ENCODE data around the gene BFAR. TPM values are rescaled to one million over a fixed set of nuclear protein-coding genes. Genes with fewer than 3 reads are reported as not detected.
A peak's percentile ranks its signal among the peaks of the same experiment; 100 is the strongest.
"Not testable (repeated sequence)": the region's sequence is repeated elsewhere in the genome, so short reads cannot be mapped to it uniquely, and the experiment has no call there.

BFAR gene
- total and polyA plus RNA-seq, 2 experiments from 2014 or later = 44.6 to 98.9 TPM

DNA sequence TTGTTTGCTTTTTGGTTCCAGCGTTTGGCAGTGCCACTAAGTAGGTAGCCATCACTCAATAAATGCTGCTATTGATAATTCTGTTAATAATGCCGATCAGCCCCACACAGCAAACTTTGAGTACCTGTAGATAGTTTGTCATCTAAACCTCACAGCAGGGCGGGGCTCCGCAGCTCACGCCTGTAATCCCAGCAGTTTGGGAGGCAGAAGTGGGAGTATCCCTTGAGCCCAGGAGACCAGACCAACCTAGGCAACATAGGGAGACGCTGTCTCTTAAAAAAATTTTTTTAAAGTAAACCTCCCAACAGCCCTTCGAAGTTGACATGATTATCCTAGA, 1.6 kb downstream of the BFAR start:
- TF ChIP-seq EZH2phosphoT487 (IDR thresholded peaks at IDR 0.05; ENCODE audit: low read depth, severe bottlenecking, unreplicated experiment) (no peak), EZH2 (IDR thresholded peaks at IDR 0.05; ENCODE audit: borderline replicate concordance) (no peak)
- TF ChIP-seq, protein P1, sequence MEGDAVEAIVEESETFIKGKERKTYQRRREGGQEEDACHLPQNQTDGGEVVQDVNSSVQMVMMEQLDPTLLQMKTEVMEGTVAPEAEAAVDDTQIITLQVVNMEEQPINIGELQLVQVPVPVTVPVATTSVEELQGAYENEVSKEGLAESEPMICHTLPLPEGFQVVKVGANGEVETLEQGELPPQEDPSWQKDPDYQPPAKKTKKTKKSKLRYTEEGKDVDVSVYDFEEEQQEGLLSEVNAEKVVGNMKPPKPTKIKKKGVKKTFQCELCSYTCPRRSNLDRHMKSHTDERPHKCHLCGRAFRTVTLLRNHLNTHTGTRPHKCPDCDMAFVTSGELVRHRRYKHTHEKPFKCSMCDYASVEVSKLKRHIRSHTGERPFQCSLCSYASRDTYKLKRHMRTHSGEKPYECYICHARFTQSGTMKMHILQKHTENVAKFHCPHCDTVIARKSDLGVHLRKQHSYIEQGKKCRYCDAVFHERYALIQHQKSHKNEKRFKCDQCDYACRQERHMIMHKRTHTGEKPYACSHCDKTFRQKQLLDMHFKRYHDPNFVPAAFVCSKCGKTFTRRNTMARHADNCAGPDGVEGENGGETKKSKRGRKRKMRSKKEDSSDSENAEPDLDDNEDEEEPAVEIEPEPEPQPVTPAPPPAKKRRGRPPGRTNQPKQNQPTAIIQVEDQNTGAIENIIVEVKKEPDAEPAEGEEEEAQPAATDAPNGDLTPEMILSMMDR (IDR thresholded peaks at IDR 0.05; ENCODE audit: poor library complexity) = no peak
- Histone ChIP-seq H3K9me3 (ENCODE audit: low read depth) (no peaks in the 10 kb centered on the region), H3K4me3 (no peak overlapping the region), H3K9me2 (replicated peaks; ENCODE audit: insufficient read depth) (no peaks in the 10 kb centered on the region), H3K79me2 (peaks cover 68% of the 10 kb centered on the region), H2AFZ (no peak overlapping the region), H3K27ac (peak overlapping the region; percentile 93), H3K4me1 (ENCODE audit: insufficient read depth) (peaks cover 35% of the 10 kb centered on the region), H4K20me1 (ENCODE audit: insufficient read depth, poor library complexity, severe bottlenecking) (peaks cover 18% of the 10 kb centered on the region), H3K4me2 (peak overlapping the region; percentile 89), H3K27me3 (no peaks in the 10 kb centered on the region), H3K36me3 (replicated peaks; ENCODE audit: insufficient read depth, low read depth) (no peaks in the 10 kb centered on the region)
- 72% methylated on average over 7 of the region's 7 CpGs for WGBS (ENCODE audit: low lambda C conversion rate, missing lambda C conversion rate)
- no peak for DNase-seq (ENCODE audit: low spot score)

DNA sequence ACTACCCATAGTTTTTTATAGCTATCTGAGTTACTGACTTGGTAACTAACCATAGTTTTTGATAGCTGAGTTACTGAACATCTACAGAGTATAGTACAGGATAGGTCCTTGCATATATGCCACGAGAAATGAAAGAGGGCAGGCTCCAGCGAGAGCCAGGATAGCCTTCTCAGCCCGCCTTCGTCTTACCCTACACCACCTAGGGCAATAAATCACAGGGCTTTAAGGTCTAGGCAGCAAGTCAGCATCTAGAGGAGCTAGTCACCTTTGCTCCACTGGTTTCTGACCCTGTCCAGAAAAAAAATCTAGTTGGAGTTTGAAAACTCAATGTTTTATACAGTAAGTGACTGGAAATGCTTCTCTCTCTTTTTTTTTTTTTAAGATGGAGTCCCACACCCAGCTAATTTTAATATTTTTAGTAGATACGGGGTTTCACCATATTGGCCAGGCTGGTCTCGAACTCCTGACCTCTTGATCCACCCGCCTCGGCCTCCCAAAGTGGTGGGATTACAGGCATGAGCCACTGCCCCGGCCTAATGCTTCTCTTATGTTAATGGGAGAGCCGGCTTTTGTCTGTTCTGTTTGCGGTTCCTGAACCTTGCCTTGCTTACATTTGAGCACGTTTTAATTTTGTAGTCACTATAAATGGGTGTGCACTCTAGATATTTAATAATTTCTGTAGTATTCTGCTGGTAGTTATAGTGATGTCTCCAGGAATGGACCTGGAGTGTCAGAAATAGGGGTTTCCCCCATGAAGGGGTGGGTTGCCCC, 2.8 kb downstream of the BFAR start:
- Histone ChIP-seq H3K27ac (peak overlapping the region; percentile 93), H3K9me2 (replicated peaks; ENCODE audit: insufficient read depth) (no peaks in the 10 kb centered on the region), H3K27me3 (no peaks in the 10 kb centered on the region), H3K4me1 (ENCODE audit: insufficient read depth) (peaks cover 31% of the 10 kb centered on the region), H3K9me3 (ENCODE audit: low read depth) (no peaks in the 10 kb centered on the region), H4K20me1 (ENCODE audit: insufficient read depth, poor library complexity, severe bottlenecking) (peaks cover 25% of the 10 kb centered on the region), H3K4me3 (no peak overlapping the region), H2AFZ (no peak overlapping the region), H3K79me2 (peaks cover 77% of the 10 kb centered on the region), H3K4me2 (peak overlapping the region; percentile 89), H3K36me3 (replicated peaks; ENCODE audit: insufficient read depth, low read depth) (no peaks in the 10 kb centered on the region)
- WGBS (ENCODE audit: low lambda C conversion rate, missing lambda C conversion rate) = 57% methylated on average over 12 of the region's 12 CpGs
- TF ChIP-seq EZH2phosphoT487 (IDR thresholded peaks at IDR 0.05; ENCODE audit: low read depth, severe bottlenecking, unreplicated experiment) (no peak), EZH2 (IDR thresholded peaks at IDR 0.05; ENCODE audit: borderline replicate concordance) (no peak)
- TF ChIP-seq, protein P1 (IDR thresholded peaks at IDR 0.05; ENCODE audit: poor library complexity) = no peak
- peak; percentile 28 for DNase-seq (ENCODE audit: low spot score)

DNA sequence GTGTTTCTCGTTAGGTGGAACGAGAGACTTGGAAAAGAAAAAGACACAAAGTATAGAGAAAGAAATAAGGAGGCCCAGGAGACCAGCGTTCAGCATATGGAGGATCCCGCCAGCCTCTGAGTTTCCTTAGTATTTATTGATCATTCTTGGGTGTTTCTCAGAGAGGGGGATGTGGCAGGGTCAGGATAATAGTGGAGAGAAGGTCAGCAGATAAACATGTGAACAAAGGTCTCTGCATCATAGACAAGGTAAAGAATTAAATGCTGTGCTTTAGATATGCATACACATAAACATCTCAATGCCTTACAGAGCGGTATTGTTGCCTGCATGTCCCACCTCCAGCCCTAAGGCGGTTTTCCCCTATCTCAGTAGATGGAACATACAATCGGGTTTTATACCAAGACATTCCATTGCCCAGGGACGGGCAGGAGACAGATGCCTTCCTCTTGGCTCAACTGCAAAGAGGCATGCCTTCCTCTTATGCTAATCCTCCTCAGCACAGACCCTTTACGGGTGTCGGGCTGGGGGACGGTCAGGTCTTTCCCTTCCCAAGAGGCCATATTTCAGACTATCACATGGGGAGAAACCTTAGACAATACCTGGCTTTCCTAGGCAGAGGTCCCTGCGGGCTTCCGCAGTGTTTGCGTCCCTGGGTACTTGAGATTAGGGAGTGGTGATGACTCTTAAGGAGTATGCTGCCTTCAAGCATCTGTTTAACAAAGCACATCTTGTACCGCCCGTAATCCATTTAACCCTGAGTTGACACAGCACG, 3.6 kb downstream of the BFAR start:
- H3K27me3 ChIP-seq; H3K4me3 ChIP-seq; H3K9me3 ChIP-seq (ENCODE audit: low read depth); H2AFZ ChIP-seq; H3K9me2 ChIP-seq (replicated peaks; ENCODE audit: insufficient read depth); H3K36me3 ChIP-seq (replicated peaks; ENCODE audit: insufficient read depth, low read depth): not testable (repeated sequence)
- Histone ChIP-seq H3K4me1 (ENCODE audit: insufficient read depth) (peaks cover 31% of the 10 kb centered on the region), H4K20me1 (ENCODE audit: insufficient read depth, poor library complexity, severe bottlenecking) (peaks cover 33% of the 10 kb centered on the region), H3K27ac (peak overlapping the region; percentile 93), H3K4me2 (peak overlapping the region; percentile 89), H3K79me2 (peaks cover 85% of the 10 kb centered on the region)
- DNase-seq (ENCODE audit: low spot score) = peak; percentile 31
- 32% methylated on average over 17 of the region's 17 CpGs for WGBS (ENCODE audit: low lambda C conversion rate, missing lambda C conversion rate)

DNA sequence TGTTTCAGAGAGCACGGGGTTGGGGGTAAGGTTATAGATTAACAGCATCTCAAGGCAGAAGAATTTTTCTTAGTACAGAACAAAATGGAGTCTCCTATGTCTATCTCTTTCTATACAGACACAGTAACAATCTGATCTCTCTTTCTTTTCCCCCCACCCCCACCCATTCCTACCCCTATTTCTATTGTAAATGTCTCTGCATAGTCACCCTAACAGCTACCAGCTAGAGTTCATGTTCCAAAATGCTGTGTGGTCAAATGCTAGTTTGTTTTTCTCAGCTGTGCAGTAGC, 4.1 kb downstream of the BFAR start:
- H4K20me1 ChIP-seq (ENCODE audit: insufficient read depth, poor library complexity, severe bottlenecking) = peaks cover 38% of the 10 kb centered on the region
- H3K4me3 ChIP-seq; H3K9me3 ChIP-seq (ENCODE audit: low read depth); H3K27me3 ChIP-seq; DNase-seq (ENCODE audit: low spot score); H2AFZ ChIP-seq; H3K9me2 ChIP-seq (replicated peaks; ENCODE audit: insufficient read depth); H3K36me3 ChIP-seq (replicated peaks; ENCODE audit: insufficient read depth, low read depth): not testable (repeated sequence)
- H3K4me2 ChIP-seq = peak overlapping the region; percentile 89
- H3K4me1 ChIP-seq (ENCODE audit: insufficient read depth) = peaks cover 31% of the 10 kb centered on the region
- H3K27ac ChIP-seq = peak overlapping the region; percentile 93
- 5% methylated on average over 1 of the region's 1 CpG for WGBS (ENCODE audit: low lambda C conversion rate, missing lambda C conversion rate)
- peaks cover 86% of the 10 kb centered on the region for H3K79me2 ChIP-seq
